Suprapubic skin (tissue), 4 donors: ENCODE measurements around the gene ZNF579.

Source experiments
- CTCF ChIP-seq, 2 donors: fragments of 200-600 bp in 1 of 2; fragments of 450-650 bp in 1 of 2; sonication (generic) in 1 of 2; IDR thresholded peaks; one replicate each; pipeline ENCODE4 v1.5.1; 2016 to 2019; ENCODE audit warnings: antibody characterized with exemption in 2 of 2, mild to moderate bottlenecking in 1 of 2, moderate library complexity in 1 of 2
- EP300 ChIP-seq: sonication (generic); formaldehyde crosslinking; IDR thresholded peaks from one replicate; pipeline ENCODE4 v1.6.1; 2017; ENCODE audit warnings: antibody characterized with exemption
- POLR2A ChIP-seq, 2 donors: fragments of 450-650 bp; IDR thresholded peaks; one replicate each; pipeline ENCODE4 v1.6.1; 2017; ENCODE audit warnings: antibody characterized with exemption in 2 of 2, mild to moderate bottlenecking in 2 of 2, moderate library complexity in 2 of 2
- POLR2AphosphoS5 ChIP-seq, 3 donors: sonication (generic); formaldehyde crosslinking; IDR thresholded peaks; one replicate each; pipeline ENCODE4 v1.6.1; 2017; ENCODE audit warnings: antibody characterized with exemption in 3 of 3

- TF ChIP-seq CTCF (IDR thresholded peaks at IDR 0.05) = no peak
- TF ChIP-seq POLR2AphosphoS5 (IDR thresholded peaks at IDR 0.05) = no peak
- TF ChIP-seq POLR2A (IDR thresholded peaks at IDR 0.05) = no peak
- TF ChIP-seq EP300 = no peak
These were observed 32.7 kb upstream of the ZNF579 start for GRCh38 chr19:55613396-55613795.
